ENCODE measurements around the gene C9orf85. TPM values are rescaled to one million over a fixed set of nuclear protein-coding genes. Genes with fewer than 3 reads are reported as not detected.
A peak's percentile ranks its signal among the peaks of the same experiment; 100 is the strongest.
"Not testable (repeated sequence)": the region's sequence is repeated elsewhere in the genome, so short reads cannot be mapped to it uniquely, and the experiment has no call there.

Gene C9orf85
- total RNA-seq, 1 experiment from 2014 or later = 10.8 TPM

- no peak for DNase-seq (ENCODE audit: low read depth)
These were observed 30.6 kb downstream of the C9orf85 start for GRCh38 chr9:71941998-71942567.

- DNase-seq (ENCODE audit: low read depth) = no peak
These were observed 33.4 kb downstream of the C9orf85 start for GRCh38 chr9:71944754-71945375.

GRCh38 chr9:71954652-71955051, 43.2 kb downstream of the C9orf85 start:
- DNase-seq (ENCODE audit: low read depth) = not testable (repeated sequence)

- no peak for DNase-seq (ENCODE audit: low read depth)
These were observed 44.0 kb downstream of the C9orf85 start for GRCh38 chr9:71955300-71955915.

- DNase-seq (ENCODE audit: low read depth) = no peak
These were observed 50.9 kb downstream of the C9orf85 start for GRCh38 chr9:71962328-71962727.

- not testable (repeated sequence) for DNase-seq (ENCODE audit: low read depth)
These were observed 52.1 kb downstream of the C9orf85 start for GRCh38 chr9:71963471-71963996.

GRCh38 chr9:71965403-71965802, 54.0 kb downstream of the C9orf85 start:
- no peak for DNase-seq (ENCODE audit: low read depth)

GRCh38 chr9:71966601-71967000, 55.2 kb downstream of the C9orf85 start:
- no peak for DNase-seq (ENCODE audit: low read depth)

- no peak for DNase-seq (ENCODE audit: low read depth)
These were observed 57.2 kb downstream of the C9orf85 start for GRCh38 chr9:71968541-71969090.

GRCh38 chr9:71975833-71976232, 64.4 kb downstream of the C9orf85 start:
- no peak for DNase-seq (ENCODE audit: low read depth)

GRCh38 chr9:71977003-71977402, 65.6 kb downstream of the C9orf85 start:
- DNase-seq (ENCODE audit: low read depth) = no peak

GRCh38 chr9:71980266-71981190, 69.1 kb downstream of the C9orf85 start:
- no peak for DNase-seq (ENCODE audit: low read depth)

GRCh38 chr9:71981944-71982343, 70.5 kb downstream of the C9orf85 start:
- DNase-seq (ENCODE audit: low read depth) = no peak

GRCh38 chr9:71984403-71984802, 73.0 kb downstream of the C9orf85 start:
- peak; percentile 34 for DNase-seq (ENCODE audit: low read depth)

GRCh38 chr9:71984831-71985281, 73.4 kb downstream of the C9orf85 start:
- DNase-seq (ENCODE audit: low read depth) = no peak

GRCh38 chr9:71985297-71985911, 74.0 kb downstream of the C9orf85 start:
- DNase-seq (ENCODE audit: low read depth) = no peak

- DNase-seq (ENCODE audit: low read depth) = no peak
These were observed 75.5 kb downstream of the C9orf85 start for GRCh38 chr9:71986900-71987299.

GRCh38 chr9:71987471-71988371, 76.3 kb downstream of the C9orf85 start:
- DNase-seq (ENCODE audit: low read depth) = peak; percentile 34

- peak; percentile 38 for DNase-seq (ENCODE audit: low read depth)
These were observed 79.0 kb downstream of the C9orf85 start for GRCh38 chr9:71990466-71990865.

- DNase-seq (ENCODE audit: low read depth) = no peak
These were observed 94.0 kb downstream of the C9orf85 start for GRCh38 chr9:72005451-72005850.
